Measurements from ENCODE around the gene SYNPO2L.
"Not testable (repeated sequence)": the region's sequence is repeated elsewhere in the genome, so short reads cannot be mapped to it uniquely, and the experiment has no call there.

DNA sequence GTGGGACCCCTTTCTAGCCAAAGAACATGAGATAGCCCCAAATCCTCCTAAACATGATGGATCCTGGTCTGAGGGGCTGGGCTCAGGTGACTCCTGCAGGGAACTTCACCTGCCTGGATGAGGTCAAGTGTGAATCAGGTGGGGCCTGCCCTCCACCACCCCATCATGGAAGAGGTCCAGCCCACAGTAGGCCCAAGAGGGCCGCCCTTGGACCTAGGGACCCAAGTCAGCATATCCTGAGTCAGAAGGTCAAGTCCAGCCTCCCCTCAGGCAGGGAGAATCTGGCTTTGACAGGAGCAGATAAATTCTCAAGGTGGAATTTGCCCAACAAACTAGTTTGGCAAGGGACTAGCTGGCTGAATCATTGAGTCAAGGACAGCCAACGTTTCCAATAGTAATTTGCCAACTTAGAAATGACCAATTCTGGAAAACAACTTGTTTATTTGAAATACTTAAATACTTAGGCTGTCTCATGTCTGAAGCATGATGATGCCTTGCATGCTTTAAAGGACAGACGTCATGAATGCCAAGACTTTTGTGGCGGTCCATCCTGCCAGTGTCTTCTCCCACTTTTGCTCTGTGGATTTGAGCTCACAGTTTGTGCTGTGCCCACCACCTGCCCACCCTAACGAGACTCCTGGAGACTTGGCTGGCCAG lies 10.5 kb upstream of the SYNPO2L start:
- not testable (repeated sequence) for TF ChIP-seq CTCF, POLR2A, POLR2AphosphoS5, EP300 (IDR thresholded peaks at IDR 0.05)

Data from stomach (tissue), 4 donors.